ENCODE measurements around the gene DAB2. TPM values are rescaled to one million over a fixed set of nuclear protein-coding genes. Genes with fewer than 3 reads are reported as not detected.

The DAB2 gene
- polyA plus RNA-seq, 1 donor (not counting 4 experiments of a cell fraction or from before 2014, with no cell fraction given): 10.4 TPM

DNA sequence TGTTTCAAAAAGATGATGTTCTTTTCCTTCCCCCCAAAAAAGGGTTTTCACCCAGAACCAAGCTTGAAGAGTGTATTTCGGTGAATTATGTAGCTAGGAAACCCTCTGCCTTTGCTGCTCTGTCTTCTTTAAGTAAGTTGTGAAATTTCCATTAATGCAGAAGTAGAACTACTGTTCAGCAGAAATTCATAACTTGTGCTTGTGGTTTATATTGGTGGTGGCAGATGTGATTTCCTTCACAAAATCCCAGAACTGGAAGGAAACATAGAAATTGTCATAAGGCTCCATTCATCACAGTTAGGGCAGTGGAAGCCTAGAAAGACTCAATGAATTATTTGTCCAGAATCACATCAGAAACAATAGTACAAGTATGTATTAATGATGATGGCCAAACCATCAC, 42.1 kb upstream of the DAB2 start:
- TF ChIP-seq, protein P1, sequence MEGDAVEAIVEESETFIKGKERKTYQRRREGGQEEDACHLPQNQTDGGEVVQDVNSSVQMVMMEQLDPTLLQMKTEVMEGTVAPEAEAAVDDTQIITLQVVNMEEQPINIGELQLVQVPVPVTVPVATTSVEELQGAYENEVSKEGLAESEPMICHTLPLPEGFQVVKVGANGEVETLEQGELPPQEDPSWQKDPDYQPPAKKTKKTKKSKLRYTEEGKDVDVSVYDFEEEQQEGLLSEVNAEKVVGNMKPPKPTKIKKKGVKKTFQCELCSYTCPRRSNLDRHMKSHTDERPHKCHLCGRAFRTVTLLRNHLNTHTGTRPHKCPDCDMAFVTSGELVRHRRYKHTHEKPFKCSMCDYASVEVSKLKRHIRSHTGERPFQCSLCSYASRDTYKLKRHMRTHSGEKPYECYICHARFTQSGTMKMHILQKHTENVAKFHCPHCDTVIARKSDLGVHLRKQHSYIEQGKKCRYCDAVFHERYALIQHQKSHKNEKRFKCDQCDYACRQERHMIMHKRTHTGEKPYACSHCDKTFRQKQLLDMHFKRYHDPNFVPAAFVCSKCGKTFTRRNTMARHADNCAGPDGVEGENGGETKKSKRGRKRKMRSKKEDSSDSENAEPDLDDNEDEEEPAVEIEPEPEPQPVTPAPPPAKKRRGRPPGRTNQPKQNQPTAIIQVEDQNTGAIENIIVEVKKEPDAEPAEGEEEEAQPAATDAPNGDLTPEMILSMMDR (optimal IDR thresholded peaks at IDR 0.05 in 1 of 3, IDR thresholded peaks at IDR 0.05 in 1 of 3, conservative IDR thresholded peaks at IDR 0.05 in 1 of 3; ENCODE audit: extremely low read depth in 1 of 3, insufficient read depth in 2 of 3, low read length in 3 of 3): no peak
- TF ChIP-seq EZH2 (IDR thresholded peaks at IDR 0.05; ENCODE audit: low read length): no peak
- dilution Hi-C loops (cut with MboI; ENCODE audit: extremely low pct_ligation_motif_present, low sequenced_read_pairs): no loop called here

DNA sequence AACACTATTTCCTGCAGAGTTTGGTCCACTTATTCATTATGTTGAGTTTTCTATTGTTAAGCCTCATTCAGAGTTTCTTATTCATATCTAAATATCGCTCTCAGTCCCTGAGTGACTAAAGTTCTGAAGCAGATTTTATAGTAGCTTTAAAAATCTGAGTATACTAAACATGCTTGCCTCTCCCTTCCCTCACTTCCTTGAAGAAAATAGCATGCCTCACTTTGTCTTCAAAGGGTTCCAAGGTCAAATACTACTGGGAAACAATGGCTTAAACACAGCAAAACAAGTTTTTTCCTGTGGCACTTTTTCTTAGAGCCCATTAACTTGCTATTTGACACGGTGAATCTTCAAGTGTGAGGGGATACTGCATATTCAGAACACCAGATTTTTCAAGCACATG, 41.1 kb upstream of the DAB2 start:
- Histone ChIP-seq H3K4me3 (ENCODE audit: control insufficient read depth in 2 of 3, extremely low read depth in 1 of 3, insufficient read depth in 2 of 3, low read depth in 1 of 3, low read length in 3 of 3) (no peak overlapping the region), H3K79me2 (ENCODE audit: control insufficient read depth, insufficient read depth, low read length) (no peaks in the 10 kb centered on the region), H3K4me2 (ENCODE audit: control insufficient read depth, extremely low read depth, insufficient read depth, low read depth, low read length) (no peak overlapping the region), H3K27ac (ENCODE audit: control insufficient read depth, insufficient read depth, low read length) (no peak overlapping the region), H3K9ac (ENCODE audit: control insufficient read depth, extremely low read depth, insufficient read depth, low read length) (no peak overlapping the region), H2AFZ (ENCODE audit: control insufficient read depth, low read length) (no peak overlapping the region), H3K36me3 (ENCODE audit: control insufficient read depth in 2 of 2, extremely low read depth in 1 of 2, insufficient read depth in 2 of 2, low read length in 2 of 2) (no peaks in the 10 kb centered on the region), H4K20me1 (ENCODE audit: control insufficient read depth, extremely low read depth, insufficient read depth, low read length) (no peaks in the 10 kb centered on the region), H3K27me3 (ENCODE audit: control insufficient read depth, extremely low read depth, insufficient read depth, low read length) (no peaks in the 10 kb centered on the region), H3K4me1 (ENCODE audit: control insufficient read depth, extremely low read depth, insufficient read depth, low read length) (no peaks in the 10 kb centered on the region), H3K9me1 (ENCODE audit: control insufficient read depth, extremely low read depth, insufficient read depth, low read length) (no peaks in the 10 kb centered on the region), H3K9me3 (ENCODE audit: control insufficient read depth, low read depth, low read length) (no peaks in the 10 kb centered on the region)
- FAIRE-seq (no peak), DNase-seq (ENCODE audit: low read depth, low spot score) (no peak)
- TF ChIP-seq, protein P1 (optimal IDR thresholded peaks at IDR 0.05 in 1 of 3, IDR thresholded peaks at IDR 0.05 in 1 of 3, conservative IDR thresholded peaks at IDR 0.05 in 1 of 3; ENCODE audit: extremely low read depth in 1 of 3, insufficient read depth in 2 of 3, low read length in 3 of 3): no peak
- no peak for TF ChIP-seq EZH2 (IDR thresholded peaks at IDR 0.05; ENCODE audit: low read length)
- dilution Hi-C loops (cut with MboI; ENCODE audit: extremely low pct_ligation_motif_present, low sequenced_read_pairs): no loop called here

More for the DNA sequence above, 42.1 kb upstream of the DAB2 start:
- Histone ChIP-seq H3K9me3 (ENCODE audit: control insufficient read depth, low read depth, low read length) (no peaks in the 10 kb centered on the region), H4K20me1 (ENCODE audit: control insufficient read depth, extremely low read depth, insufficient read depth, low read length) (no peaks in the 10 kb centered on the region), H3K36me3 (ENCODE audit: control insufficient read depth in 2 of 2, extremely low read depth in 1 of 2, insufficient read depth in 2 of 2, low read length in 2 of 2) (no peaks in the 10 kb centered on the region), H3K9ac (ENCODE audit: control insufficient read depth, extremely low read depth, insufficient read depth, low read length) (no peak overlapping the region), H3K27ac (ENCODE audit: control insufficient read depth, insufficient read depth, low read length) (no peak overlapping the region), H2AFZ (ENCODE audit: control insufficient read depth, low read length) (no peak overlapping the region), H3K9me1 (ENCODE audit: control insufficient read depth, extremely low read depth, insufficient read depth, low read length) (no peaks in the 10 kb centered on the region), H3K79me2 (ENCODE audit: control insufficient read depth, insufficient read depth, low read length) (no peaks in the 10 kb centered on the region), H3K4me1 (ENCODE audit: control insufficient read depth, extremely low read depth, insufficient read depth, low read length) (no peaks in the 10 kb centered on the region), H3K4me3 (ENCODE audit: control insufficient read depth in 2 of 3, extremely low read depth in 1 of 3, insufficient read depth in 2 of 3, low read depth in 1 of 3, low read length in 3 of 3) (no peak overlapping the region), H3K27me3 (ENCODE audit: control insufficient read depth, extremely low read depth, insufficient read depth, low read length) (no peaks in the 10 kb centered on the region), H3K4me2 (ENCODE audit: control insufficient read depth, extremely low read depth, insufficient read depth, low read depth, low read length) (no peak overlapping the region)
- no peak for FAIRE-seq
- DNase-seq (ENCODE audit: low read depth, low spot score): no peak
